ENCODE measurements around the gene CDC16.

DNA sequence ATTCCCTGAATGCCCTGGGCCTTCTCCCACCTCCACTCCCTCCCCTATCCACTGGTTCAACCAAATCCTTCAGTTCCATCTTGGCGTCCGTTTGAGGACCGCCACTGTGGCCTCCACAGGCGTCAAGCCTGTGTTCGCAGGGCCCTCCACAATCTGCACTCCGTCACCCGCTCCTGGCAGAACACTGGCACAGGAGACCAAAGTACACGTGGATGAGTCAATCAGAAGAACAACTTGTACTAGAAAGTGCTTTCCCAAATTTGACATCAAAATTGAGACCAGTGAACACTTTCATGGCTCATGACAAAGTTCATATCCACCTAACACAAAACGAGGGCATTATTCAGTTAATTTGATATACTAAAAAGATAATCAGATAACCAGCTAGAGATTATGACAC, 6.5 kb upstream of the CDC16 start:
- TF ChIP-seq CREB1 (IDR thresholded peaks at IDR 0.05): no peak
- no peak for TF ChIP-seq CTCF (IDR thresholded peaks at IDR 0.05; ENCODE audit: control extremely low read depth in 1 of 3, insufficient read depth in 1 of 3, low read depth in 1 of 3, low read length in 3 of 3)
